ENCODE results near the gene FAM50B.

- TF ChIP-seq EZH2 (IDR thresholded peaks at IDR 0.05; ENCODE audit: low read depth) (no peak), CTCF (conservative IDR thresholded peaks at IDR 0.05) (no peak)
Observed at GRCh38 chr6:3867641-3868502, 18.7 kb downstream of the FAM50B start.

Data from PC-9 (cell line).